Esophagus muscularis mucosa (tissue), 4 donors: Measurements from ENCODE around the gene LRIG2.

ENCODE experiments used
- CTCF ChIP-seq, 3 experiments: fragments of 200-600 bp in 2 of 3; fragments of 450-650 bp in 1 of 3; sonication (generic) in 2 of 3; IDR thresholded peaks; one replicate each; pipeline ENCODE4 v1.5.1; 2017 to 2019; ENCODE audit warnings: antibody characterized with exemption in 3 of 3, mild to moderate bottlenecking in 2 of 3, moderate library complexity in 1 of 3
- EP300 ChIP-seq: sonication (generic); formaldehyde crosslinking; IDR thresholded peaks from one replicate; pipeline ENCODE4 v1.6.1; 2017; ENCODE audit warnings: antibody characterized with exemption
- POLR2A ChIP-seq: fragments of 450-650 bp; IDR thresholded peaks from one replicate; pipeline ENCODE4 v1.6.1; 2017; ENCODE audit warnings: antibody characterized with exemption, moderate library complexity, mild to moderate bottlenecking, low read depth
- POLR2AphosphoS5 ChIP-seq, 2 donors: sonication (generic); formaldehyde crosslinking; IDR thresholded peaks; one replicate each; pipeline ENCODE4 v1.6.1; 2017; ENCODE audit warnings: antibody characterized with exemption in 2 of 2

- TF ChIP-seq POLR2AphosphoS5 (IDR thresholded peaks at IDR 0.05) (no peak), CTCF (IDR thresholded peaks at IDR 0.05) (no peak), EP300 (no peak), POLR2A (no peak)
These were observed 19.5 kb upstream of the LRIG2 start for GRCh38 chr1:113053344-113054126.
